HG03558 (cell line): ENCODE measurements around the gene SNAP47.

ENCODE experiments used
- ATAC-seq: cut with Tn5 transposase; IDR thresholded peaks from one replicate; pipeline ENCODE4 v1.9.1; 2021; ENCODE audit warnings: moderate number of reproducible peaks; ENCODE audit not compliant: unreplicated experiment; ENCODE audit errors: extremely low read depth

Gene SNAP47

DNA sequence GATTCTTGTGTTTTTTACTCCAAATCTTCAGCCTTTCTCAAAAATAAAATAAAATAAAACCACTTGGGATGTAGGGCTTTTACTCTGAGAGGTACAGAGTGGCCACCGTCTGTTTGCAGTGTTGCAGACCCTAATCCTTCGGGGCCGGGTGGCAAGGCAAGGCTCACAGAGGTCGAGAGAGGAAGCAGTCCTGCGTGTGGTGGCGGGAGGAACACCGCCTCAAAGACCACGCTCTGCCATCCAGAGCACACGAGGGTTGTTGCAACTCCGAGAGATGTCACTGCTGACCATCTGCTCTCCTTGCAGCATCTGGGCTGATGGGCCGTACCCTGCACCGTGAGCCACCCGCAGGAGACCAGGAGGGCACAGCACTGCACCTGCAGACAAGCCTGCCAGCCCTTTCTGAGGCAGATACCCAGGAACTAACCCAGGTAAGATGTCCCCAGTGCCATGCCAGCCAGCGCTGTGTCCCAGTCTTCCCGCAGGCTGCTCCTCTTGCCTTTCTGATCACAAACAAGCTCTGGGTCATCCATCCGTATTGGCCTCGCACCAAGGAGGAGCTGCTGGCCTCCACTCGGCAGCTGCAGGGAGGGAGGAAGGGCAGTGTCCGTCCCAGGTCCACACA is 31.5 kb downstream of the SNAP47 start:
- no peak for ATAC-seq

DNA sequence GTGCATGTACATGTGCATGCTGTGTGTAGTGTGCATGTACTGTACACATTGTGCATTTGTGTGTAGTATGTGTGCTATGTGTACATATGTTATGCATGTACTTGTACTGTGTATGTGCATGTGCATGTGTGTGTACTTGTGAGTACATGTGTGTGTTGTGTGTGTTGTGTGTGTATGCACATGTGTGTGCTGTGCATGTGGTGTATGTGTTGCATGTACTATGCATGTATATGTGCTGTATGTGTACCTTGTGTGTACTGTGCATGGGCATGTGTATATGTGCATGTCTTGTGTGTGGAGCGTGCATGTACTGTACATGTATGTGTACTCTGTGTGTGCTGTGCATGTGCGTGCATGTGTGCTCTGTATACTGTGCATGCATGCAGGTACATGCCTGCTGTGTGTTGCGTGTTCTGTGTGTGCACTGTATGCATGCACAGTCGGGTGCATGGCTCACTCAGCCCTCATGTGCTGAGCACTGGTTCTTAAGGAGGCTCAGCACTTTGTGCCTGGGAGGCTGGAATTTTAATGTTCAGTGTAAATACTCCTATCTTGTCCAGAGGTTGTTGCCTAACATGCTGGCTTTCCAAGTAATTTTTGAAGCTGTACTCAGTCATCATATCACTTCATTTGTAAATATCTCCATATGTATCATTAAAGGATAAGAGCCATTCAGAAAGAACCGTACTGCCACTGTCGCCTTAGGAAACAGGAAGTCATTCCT is 32.3 kb downstream of the SNAP47 start:
- ATAC-seq: no peak

DNA sequence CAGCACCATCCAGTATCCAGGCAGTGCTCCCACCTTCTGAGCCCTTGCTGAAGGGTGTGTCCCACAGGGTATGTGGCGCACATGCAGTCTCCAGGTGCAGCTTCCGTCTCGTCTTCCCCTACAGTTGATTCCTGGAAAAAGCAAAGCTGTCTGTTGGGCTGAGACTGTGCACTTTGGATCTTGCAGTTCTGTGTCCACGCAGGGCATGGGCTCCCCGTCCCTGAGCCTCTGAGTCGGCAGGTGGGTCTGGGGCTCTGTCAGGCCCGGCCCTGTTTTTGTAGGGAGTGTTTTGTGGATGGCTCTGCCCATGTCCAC is 32.8 kb downstream of the SNAP47 start:
- no peak for ATAC-seq

DNA sequence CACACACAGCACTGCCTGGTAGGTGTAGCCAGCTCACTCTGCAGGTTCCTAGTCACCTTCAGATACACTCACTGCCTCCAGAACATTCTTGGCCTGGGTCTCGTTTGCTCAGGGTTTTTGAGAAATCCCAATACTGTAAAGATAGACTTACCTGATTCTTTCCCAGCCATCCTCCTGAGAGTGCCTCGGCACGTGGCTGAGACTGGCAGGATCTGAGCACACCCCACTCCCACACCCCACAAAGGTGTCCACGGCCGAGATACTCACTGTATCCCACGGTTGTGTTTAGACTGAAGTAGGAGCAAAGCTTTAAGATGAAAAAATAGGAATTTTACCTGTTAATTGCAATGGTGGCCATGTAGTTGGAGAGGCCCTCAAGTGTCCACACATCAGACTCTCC is 33.4 kb downstream of the SNAP47 start:
- no peak for ATAC-seq

DNA sequence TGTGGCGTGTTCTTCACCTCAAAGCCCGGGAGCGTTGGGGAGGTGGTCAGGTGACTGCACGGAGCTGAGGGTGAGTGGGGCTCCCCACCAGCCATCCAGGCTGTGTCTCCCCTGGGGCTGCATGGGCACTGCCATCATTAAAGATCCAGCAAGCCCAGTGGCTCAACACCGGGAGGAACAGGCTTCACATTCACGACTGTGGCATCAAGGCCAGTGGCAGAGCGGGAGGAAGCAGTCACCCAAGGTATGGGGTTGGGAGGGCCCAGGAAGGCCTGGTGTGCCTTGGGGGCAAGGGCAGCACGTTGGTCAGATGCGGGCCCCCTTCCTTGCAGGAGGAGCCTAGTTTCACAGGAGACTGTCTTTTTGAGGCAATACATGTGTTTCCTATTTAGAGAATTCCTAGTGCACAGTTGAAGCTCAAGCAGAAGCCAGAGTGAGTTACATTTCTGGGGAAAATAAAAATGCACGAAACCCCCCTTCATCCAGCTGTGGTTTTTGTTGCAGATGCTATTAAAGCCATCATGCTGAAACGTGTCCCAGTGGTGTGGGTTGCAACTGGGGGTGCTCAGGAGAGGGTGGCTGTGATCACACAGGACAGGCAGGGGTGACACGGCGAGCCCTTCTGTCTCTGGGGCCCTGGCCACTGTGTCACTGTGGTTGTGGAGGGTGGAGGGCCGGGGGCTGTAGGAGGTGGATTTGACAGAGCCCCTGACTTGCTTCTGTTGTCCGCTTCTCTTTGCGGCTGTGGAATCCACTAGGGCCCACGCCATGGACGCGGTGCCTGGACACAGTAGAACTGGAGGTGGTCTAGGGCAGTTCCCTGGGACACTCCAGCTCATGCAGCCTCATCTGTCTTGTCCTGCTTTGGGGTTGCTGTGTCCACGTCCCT is 34.1 kb downstream of the SNAP47 start:
- no peak for ATAC-seq

DNA sequence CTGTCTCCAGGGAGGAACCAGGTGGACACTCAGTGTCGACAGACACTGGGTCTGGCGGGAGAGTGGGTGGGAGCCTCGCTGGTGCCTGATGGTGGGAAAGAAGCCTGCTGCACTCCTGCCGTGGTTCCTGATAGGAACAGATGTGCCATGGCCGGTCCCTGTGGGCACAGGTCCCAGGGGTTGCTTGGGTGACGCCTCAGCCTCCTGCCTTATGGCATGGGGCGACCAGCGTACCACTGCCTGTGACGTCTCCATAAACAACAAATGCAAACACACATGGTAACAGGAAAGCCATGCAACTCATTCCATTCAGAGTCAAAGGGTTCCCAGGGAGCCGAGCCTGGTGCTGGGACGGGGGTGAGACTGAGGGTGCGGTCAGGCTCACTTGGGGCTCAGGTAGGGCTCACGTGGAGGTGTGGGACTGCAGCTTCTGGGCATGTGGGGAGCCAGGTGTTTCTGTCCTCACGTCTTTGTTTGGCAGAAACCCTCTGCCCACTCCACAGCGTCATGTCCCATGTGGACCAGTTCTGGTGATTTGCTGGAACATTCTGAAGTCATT is 34.8 kb downstream of the SNAP47 start:
- ATAC-seq: no peak

DNA sequence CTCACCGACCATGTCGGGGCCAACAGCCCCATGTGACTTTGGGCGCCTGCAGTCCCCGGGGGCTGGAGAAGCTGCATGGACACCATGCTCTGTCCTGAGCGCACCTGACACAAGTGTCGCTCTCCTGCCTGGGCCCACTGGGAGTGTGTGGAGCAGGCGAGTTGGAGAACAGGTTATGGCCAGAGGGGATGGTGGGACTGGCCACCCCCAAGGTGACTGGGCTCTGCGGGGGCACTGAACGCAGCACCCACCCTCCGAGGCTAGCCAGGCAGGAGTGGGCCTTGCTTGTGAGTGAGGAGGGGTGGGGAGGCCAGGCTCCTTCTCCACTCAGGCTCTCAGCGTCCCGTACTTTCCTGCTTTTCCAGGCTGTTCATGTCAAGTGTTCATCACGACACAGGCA is 35.6 kb downstream of the SNAP47 start:
- ATAC-seq: no peak

DNA sequence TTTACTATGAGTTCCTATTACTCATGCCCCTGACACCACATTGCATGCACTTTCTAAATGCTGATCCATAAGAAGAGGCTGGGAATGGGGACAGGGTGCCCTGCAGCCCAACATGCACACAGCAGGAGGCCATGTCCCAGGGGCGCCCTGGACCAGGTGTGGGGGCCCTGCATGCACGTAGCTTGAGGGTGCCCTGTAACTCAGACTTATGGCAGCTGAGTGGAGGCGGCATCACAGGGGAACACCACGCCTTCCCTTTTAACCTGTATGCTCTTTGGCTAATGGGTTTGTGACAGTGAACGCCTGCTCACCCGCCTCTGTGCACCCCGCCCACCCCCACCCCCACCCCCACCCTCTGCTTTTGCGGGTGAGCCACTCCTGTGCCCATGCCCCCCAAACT is 36.1 kb downstream of the SNAP47 start:
- no peak for ATAC-seq

DNA sequence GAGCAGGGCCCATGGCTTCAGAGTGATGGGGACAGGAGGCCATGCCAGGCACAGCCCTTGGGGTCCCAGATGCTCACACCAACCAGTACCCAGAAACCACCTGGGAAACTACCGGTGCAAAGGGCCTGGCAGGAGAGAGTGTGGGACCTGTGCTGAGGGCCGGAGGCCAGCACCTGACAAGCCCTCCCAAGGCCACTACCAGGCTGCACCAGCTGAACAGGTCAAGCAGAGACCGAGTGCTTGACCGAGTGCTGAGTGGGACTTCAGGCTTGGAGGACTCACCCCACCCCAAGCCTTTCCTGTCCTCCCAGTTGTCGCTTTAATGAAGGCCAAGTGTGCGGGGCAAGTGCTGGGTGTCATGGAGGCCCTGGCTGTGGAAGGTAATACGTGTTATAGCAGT is 36.5 kb downstream of the SNAP47 start:
- no peak for ATAC-seq

DNA sequence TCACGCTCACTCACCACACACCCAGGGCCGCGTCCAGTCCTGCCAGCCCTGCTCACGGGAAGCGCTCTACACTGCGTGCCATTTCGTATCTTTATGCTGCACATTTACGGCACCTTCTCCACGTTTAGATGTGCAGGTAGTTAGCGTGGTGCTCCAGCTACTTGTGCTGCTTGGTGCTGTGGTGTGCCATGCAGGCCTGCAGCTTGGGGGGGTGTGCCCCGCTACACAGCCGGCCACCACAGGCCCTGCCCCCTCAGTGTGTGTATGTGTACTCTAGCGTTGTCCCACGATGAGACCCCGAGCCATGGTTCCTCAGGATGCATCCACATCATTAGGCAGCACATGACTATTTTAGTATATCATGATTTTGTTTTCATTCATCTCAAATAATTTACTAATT is 38.3 kb downstream of the SNAP47 start:
- no peak for ATAC-seq

DNA sequence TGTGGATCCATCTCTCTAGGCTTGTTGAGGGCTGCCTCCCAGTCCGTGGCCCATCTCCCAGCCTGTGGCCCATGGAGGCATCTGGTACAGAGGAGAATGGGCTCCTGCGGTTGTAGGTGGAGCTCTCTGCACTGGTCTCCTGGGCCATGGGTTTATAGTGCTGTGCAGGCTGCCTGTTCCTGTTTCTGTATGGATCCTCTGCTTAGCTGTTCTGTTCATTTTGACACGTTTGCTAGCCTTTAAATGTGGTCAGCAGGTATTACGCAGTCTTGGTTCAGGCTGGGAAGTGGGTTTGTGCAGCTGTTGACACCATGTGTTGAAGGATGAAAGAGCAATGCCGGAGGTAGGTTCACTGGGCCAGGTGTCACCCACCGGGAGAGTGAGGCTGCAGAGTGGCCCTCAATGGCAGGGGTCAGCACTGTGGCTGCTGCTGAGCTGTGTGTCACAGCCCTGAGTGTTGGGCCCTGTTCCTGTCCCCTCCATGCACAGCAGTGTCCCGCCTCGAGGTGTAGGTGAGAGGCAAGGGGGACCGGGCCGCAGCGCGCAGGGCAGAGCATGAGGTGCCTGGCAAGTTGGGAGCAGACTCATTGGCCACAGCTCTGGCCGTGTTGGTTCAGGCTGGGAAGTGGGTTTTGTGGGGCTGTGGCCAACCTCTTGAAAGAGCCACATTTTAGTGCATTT is 39.0 kb downstream of the SNAP47 start:
- ATAC-seq: no peak

DNA sequence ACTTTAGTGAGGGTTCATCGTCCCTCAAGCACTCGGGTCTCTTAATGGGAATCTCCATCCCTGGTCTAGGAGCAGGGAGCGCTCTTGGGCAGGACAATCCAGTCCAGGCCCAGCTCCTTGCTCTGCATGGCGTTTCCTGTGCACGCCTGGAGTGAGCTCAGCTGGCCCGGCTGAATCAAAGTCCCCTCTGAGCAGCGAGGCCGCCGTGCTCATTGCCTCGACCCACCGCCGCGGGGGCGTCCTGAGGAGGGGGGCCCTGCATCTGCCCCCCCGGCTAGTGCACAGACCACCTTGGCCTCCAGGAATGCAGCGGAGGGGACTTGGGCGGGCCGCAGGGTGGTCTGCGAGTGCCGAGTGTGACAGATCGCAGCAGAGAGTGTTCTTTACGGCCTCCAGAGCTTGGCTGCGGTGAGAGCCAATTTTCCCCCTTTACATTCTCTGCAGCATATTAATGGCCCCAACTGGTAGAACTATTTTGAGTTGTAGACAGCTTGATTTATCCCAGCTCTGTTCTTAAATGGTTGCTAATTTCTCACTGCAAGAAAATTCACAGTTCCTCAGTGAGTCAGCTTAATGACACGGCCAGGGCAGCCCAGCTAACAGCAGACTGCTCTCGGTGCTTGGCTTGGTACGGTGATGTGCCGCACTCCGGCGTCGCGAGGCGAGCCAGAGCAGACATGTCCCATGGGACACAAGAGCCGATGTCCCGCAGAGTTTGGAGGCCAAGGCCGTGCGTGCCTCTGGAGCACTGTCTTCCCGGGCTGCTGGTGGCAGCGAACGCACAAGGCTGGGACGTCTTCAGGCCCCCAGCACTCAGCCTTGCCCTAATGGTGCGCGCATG is 39.8 kb downstream of the SNAP47 start:
- ATAC-seq: no peak

DNA sequence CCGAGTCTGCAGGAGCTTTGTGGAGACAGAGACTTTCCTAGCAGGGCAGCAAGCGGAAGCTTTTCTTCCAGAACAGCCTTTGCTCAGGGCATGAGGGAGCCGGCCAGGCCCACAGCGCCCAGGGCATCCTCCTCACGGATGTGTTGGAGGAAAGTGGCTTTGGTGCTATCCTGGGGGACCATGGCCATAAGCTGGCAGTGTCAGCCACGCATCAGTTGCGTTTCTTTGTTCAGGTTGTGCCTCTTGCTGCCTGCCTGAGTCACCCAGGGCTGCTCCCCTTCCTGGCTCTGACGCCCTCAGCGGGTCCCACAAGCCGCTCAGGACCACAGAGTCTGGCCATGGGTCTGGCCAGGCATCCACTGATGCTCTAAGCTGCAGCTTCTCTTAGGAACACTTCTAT is 40.6 kb downstream of the SNAP47 start:
- no peak for ATAC-seq

DNA sequence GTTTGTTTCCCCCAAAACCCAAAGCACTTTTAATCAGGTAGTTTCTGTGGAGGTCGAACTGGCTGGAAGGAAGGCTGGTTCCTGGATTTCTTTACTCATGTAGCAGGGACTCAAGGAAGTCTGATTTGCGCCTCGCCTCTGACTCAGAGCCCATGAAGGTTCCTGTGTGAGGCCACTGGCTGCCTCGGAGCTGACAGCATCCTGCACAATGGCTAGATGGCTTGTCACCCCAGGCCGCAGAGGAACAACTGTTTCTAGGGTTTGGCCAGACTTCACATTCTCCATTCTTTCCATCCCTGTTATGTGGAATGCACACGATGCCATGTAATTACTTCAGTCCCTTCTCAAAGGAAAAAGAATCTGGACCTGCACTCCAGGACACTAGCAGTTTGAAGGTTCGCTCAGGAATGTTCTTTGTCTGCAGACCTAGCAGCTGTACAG is 41.1 kb downstream of the SNAP47 start:
- no peak for ATAC-seq

DNA sequence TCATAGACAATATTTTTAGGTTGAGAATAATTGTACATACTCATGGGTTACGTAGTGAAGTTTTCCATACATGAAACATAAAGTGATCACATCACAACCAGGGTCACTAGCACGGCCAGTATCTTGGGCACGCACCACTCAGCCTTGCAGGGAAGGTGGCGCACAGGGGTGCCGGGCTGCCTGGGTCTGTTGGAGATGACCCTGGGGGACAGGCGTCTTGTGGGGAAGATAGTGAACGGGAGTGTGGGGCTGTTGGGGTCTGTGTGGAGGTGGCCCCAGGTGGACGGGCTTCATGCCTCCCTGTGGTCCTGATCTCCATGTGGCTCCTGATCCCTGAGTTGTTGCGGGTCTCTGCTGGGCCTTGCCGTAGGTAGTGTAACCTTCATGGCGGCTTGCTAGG is 41.9 kb downstream of the SNAP47 start:
- ATAC-seq: no peak

DNA sequence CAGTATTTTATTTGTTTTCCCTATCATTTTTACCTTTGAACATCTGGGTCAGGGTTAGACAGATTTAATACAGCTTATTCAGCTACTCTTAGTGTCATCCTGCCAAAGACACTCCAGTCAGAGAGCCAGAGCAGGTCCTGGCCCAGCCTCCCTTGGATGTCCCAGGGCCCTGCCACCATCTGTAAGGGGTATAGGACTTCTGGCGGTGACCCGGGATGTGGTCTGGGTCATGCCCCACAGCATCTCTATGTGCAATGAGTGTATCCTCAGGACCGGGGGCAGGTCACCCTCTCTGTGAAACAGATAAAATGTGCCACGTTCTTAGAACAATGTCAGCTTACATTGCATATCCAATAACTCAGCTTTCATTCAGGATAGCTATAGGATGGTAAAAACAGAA is 42.4 kb downstream of the SNAP47 start:
- no peak for ATAC-seq

DNA sequence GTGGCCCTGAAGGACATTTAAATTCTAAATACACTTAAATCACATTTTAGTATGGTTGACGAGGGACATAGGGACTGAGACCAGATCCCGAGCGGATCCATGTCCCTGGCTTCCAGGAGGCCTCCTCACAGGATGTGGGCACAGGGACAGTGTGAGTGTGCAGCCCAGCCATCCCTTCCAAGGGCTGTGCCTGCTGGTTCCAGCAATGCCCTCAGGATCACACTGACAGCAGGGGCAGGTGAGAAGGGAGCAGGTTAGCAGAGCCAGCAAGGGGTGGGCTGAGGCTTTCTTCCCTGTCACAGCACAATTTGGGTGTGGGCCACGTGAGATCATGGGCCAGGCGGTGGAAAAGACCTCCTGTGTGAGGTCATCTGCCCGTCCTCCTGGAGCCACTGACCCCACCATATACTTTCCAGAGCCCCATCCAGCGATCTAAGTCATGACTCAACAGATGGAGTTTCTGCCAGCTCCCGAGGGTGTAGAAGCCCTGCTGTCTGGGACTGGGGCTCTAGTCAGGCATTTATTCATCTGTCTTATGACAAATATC is 43.2 kb downstream of the SNAP47 start:
- ATAC-seq: no peak

DNA sequence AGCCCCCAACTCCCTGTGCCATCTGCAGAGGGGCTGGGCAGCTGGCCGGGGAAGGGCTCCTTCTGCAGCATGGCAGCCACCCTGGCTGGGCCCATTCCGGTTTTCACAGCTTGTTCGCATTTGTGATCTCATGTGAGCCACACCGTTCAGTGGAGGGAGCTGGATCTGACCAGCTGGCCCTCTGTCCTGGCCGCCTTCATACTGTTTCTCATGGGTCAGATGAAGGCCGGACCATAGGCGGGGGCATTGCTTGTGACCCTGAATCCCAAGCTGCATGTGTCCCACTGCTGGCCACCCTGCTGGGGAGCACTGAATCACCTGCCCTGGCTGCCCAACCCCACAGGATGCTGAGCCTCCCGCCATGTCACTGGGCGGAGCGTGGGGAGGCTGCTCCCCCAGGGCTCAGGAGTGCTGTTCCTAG is 43.8 kb downstream of the SNAP47 start:
- ATAC-seq: no peak

DNA sequence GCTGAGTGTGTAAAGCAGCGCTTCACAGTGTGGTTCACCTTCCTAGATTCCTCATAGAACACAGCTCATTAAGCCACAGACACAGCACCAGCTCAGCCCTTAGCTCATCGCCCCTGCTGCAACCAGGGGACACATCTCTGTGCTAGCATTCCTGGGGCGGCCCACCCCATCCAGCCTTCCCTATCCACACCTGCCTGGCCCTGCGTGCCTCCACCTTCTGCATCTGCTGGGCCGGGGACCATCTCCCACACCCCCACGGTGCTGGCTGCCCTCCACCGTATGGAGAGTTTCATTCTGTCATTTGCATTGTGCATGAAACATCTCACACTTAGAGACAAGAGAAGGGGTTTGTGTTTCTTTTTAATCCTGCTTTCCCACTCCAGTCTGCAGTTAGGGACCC is 44.5 kb downstream of the SNAP47 start:
- no peak for ATAC-seq
